Stimulated activated CD4-positive, alpha-beta T cell treated with anti-CD3 and anti-CD28 coated beads, Interleukin-15, amount 100 ng/mL, for 24 hours (primary cell): ENCODE results near the gene PSMB7.

Experiments
- DNase-seq: peaks from one replicate; pipeline ENCODE4 v3.0.0-alpha.2; 2020

Gene PSMB7

DNA sequence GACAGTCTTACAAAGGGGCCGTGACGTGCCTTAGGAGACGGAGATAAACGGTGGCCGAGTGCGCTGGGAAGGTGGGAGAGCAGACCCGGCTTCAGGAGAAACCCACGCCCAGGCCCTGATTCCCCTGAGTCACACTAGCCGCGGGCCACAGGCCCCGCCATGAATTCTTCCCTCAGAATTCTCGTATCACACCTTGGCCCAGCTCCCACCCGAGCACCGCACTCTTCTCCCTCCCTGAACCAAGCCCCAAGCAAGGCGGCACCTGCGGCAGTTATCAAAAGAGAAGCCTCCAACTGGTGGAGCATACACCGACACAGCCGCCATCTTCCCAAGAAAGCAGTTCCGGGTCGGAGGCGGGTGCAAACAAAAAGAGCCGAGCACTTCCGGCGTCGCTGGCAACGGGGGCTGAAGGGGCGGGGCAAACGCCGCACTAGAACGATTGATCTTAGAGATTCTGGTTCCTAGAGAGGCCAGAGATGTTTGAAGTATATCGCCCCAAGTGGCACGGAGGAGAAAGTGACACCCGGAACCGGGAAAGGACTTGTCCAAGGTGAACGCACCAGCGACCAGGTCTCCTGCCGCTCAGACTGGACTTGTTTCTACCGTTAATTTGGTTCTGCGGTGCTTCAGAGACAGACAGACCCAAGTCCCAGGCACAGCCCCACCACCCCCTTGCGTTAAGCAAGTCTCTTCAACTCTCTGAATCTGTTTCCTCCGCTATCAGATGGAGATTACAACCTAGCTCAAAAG is at the start of gene PSMB7:
Gene PSMB7 (minus strand): TSS at position 341 of the 750 bp plus-strand sequence. CDS start 17 bp downstream, at position 324.
- peak; percentile 98 for DNase-seq

DNA sequence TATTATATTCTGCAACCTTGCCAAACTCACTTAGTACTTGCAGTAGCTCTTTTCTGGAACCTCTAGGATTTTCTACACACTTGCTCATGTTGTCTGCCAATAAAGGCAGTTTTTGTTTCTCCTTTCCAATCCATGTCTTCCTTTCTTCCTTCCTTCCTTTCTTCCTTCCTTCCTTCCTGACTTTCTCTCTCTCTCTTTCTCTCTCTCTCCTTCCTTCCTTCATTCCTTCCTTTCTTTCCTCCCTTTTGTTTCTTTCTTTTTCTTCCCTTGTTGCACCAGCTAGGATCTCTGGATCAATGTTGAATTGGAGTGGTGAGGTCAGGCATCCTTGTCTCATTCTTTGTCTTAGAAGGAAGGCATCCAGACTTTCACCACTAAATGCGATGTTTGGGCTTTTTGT is 47.5 kb upstream of the PSMB7 start:
- no peak for DNase-seq

DNA sequence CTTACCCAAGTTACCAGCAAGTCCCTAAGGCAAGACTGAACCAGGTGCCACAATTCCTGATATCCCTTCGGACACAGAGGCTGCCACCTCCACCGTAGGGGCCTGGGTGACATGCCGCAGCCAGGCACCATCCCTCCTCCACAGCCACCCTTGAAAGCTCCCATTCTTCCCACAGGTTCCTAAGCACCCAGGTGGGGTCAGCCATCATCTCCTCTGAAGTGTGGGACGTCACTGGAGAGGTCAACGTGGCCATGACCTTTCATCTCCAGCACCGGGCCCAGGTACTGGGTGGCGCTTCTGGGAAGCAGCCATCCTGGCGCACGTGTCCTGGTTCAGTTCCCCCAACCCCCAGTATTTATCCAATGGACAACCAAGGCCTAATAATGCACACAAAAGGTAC is 43.2 kb upstream of the PSMB7 start:
- no peak for DNase-seq

DNA sequence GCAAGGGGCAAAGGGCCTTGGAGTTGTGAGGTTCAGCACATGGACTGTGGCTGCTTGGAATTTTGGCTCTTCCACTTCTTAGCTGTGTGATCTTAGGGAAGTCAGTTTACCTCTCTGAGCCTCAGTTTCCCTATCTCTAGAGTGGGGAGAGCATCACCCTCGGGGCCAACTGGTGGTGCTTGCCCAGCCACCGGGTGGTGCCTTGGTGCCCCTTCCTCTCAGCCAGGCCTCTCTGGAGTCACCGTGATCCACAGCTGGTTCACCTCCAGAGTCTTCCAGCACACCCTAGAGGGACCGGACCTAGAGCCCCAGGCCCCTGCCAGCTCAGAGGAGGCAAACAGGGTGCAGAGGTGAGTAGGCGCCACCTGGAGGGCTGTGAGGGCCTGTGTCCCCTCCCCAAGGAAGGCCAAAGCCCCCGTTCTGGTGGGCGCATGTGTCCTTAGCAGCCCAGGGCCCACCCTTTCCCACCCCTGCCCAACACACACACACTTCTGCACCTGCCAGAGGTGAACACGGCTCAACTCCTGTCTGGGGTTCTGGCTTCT is 42.7 kb upstream of the PSMB7 start:
- no peak for DNase-seq

DNA sequence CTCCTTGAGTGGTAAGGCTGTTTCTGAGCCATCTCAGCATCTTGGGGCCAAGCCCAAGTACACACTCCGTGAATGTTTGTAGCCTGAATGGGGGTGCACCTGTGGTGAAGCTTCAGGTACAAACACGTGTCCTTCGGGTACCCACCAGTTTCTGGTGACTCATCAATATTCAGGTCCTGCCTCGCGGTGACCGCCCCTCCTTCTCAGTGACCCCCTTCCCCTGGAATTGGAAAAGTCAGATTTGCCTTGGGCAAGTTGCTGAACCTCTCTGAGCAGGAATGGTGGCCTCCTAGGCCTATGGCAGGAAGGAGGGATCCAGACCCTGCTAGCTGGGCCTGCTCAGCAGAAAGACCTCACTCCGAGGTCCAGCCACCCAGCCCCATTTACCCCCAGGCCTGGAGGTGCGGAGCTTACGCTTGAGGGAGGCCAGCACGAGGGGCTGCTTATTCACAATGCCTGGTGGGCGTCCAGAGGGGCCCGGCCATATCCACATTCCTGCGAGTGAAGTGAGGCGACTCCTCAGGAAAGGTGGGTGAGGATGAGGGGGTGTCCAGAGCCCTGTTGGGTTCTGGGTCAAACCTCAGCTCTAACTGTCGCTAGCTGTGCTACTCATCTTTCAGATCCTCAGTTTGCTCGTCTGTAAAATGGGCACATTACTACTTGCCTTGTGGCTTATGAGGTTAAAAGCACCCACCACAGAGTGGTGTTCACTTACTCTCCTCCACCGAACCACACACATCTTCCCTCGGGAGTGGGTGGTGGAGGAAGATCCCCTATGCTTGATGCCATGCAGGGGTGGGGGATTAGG is 42.0 kb upstream of the PSMB7 start:
- no peak for DNase-seq

DNA sequence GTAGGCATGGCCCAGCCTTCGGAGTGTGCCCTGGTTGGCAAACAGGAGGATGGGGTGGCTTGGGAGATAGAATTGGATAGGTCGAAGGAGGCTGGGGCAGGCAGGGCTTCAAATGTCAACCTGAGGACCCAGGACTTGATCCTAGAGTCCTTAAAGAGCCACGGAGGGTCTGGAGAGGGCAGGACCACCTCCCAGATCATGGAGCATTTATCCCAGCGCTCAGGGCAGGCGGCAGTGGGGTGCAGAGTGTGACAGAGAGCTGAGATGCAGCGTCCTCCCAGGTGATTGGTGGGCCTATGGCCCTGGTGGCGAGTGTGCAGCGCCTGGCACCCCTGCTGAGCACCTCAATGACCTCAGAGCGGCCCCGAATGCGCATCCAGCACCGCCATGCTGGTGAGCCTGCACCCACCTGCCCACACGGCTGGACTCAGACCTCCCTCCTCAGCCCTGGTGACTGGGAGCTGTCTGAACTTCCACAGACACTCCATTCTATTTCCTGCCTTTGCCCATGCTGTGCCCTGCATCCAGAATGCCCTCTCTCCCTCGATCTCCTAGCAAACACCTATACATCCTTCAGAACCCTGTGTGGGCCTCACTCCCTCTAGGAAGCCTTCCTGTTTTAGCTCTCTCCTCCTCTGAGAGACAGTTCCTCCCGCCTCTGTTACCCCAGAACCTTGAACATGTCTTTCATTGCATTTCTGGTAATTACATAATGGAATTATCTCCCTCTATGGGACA is 41.3 kb upstream of the PSMB7 start:
- DNase-seq, result no peak

DNA sequence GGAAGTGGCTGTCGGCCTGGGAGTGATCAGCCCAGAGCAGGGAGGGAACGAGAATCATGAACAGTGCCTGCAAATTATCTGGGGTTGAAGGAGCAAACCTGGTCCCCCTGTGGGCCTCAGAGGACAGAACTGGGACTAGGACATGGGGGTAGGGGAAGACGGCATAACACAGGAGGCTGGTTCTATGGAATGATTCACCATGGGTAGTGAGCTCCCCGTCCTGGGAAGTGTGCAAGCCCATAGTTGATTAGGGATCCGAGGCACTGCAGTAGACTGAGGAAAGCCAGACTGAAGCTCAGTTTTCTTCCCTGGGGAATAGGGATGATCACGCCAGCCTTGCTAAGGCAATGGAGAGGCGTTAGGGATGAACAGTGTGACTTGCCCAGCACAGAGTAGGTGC is 40.6 kb upstream of the PSMB7 start:
- no peak for DNase-seq

DNA sequence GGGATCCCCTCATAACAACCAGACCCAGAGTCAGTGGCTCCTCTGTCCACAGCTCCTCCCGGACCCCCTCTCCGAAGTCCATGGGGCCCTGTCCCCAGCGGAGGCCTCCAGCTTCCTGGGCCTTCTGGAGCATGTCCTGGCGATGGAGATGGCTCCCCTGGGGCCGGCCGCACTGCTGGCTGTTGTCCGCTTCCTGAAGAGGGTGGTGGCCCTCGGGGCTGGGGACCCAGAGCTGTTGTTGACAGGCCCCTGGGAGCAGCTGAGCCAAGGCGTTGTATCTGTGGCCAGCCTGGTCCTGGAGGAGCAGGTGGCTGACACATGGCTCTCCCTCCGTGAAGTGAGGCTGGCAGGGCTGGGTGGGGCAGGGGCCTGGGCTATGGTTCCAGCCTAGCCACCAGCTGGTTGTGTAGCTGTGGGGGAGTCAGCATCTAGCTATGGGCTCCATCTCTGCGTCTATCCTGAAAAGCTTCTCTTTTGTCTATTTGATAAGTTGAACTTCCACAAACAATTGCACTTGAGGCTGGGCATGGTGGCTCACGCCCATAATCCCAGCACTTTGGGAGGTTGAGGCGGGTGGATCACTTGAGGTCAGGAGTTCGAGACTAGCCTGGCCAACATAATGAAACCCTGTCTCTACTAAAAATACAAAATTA is 39.7 kb upstream of the PSMB7 start:
- DNase-seq, result no peak

DNA sequence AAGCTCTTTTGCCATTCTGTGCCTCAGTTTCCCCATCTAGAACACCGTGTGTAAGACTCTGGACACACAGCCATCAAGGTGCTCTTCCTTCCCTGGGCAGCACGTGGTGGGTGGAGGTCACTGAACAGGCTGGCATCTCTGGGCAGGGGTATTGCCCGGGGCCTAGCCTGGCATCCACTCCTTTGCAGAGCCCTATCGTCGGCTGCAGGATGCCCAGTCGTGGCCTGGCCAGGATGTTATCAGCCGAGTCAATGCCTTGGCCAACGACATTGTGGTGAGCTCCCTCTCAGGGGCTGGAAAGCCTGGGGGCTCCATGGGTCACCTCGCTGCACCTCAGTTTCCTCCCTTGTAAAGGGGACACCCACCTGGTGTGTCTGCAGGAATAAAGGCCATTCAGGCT is 39.1 kb upstream of the PSMB7 start:
- DNase-seq, result no peak

DNA sequence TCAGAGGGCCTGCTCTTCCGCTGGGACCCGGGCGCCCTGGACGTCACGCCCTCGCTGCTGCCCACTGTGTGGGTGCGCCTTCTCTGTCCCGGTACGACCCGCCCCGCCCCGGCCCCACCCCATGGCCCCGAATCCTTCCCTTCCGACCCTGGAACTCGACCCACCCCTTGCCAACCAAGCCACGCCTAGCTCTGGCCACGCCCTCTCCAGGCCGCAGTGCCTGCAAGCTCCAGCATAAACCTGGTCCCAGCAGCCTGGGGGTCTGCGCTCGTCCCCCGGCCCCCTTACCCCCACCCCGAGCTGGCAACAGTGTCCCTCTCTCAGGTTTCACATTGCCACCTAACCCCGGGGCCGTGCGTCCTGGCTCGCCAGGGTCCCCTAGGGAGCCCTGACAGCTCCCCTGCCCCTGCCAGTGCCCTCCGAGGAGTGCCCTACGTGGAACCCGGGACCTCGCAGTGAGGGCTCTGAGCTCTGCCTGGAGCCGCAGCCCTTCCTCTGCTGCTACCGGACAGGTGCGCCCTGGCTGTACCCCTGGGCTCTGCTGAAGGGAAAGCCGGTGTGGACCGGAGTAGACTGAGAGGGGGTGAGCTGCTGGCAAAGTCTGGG is 38.4 kb upstream of the PSMB7 start:
- DNase-seq, result peak; percentile 27

DNA sequence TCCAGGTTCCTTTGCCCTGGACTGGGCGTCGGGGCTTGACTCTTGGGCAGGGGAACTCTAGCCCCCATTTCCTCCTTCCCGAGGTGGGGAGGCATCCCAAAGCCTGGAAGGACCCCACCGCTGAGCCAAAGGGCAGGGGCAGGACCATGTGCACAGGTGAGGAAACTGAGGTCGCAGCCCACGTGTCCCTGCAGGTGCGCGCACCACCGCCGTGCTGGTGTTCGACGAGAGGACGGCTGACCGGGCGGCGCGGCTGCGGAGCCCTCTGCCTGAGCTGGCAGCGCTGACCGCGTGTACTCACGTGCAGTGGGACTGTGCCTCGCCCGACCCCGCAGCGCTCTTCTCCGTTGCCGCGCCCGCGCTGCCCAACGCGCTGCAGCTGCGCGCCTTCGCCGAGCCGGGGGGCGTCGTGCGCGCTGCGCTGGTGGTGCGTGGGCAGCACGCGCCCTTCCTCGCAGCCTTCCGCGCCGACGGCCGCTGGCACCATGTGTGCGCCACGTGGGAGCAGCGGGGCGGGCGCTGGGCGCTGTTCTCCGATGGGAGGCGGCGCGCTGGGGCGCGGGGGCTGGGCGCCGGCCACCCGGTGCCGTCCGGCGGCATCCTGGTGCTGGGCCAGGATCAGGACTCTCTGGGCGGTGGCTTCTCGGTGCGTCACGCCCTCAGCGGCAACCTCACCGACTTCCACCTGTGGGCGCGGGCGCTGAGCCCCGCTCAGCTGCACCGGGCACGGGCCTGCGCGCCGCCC is 37.8 kb upstream of the PSMB7 start:
- no peak for DNase-seq

DNA sequence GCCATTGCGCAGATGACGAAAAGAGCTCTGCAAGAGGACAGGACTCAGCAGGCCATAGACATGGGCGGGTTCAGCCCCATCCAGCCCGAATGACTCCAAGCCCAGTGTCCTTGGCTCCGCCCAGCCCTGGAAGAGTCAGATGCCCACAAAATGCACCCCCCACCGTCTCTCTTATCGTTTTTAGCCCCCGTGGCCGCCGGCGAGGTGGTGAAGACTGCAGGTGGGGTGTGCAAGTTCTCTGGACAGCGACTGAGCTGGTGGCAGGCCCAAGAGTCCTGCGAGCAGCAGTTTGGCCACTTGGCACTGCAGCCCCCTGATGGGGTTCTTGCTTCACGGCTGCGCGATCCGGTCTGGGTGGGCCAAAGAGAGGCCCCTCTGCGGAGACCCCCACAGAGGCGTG is 37.1 kb upstream of the PSMB7 start:
- DNase-seq, result no peak

DNA sequence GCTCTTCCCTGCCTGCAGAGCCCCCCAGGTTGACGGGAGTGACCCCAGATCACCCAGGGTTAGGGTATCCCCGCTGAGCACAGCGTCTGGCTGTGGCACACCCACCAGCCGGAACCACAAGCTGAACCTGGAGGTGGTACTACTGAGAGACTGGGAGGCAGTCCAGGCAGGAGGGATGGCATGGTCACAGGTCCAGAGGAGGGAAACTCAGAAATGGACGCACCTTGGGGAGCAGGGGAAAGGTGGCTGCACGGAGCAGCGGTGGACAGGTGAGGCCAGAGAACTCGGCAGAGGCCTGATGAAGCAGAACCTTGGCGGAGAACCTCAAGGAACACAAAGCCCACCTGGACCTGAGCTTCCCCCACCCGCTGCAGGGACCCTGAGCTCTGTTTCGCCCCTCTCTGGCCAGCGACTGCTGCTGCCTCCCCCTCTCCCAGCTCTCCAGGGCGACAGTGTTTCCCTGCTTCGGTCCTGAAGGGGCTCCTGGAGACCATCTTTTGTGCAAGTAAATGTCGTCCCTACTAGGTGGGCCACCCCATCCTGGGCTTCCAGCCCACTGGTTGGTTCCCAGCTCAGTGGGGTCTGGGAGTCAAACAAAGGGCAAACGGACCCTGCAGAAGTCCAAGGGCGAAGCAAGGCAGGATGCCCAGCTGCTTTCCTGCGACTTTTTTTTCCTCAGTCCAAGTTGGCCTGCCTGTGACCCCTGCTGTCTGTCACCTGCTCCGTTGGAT is 35.9 kb upstream of the PSMB7 start:
- no peak for DNase-seq

DNA sequence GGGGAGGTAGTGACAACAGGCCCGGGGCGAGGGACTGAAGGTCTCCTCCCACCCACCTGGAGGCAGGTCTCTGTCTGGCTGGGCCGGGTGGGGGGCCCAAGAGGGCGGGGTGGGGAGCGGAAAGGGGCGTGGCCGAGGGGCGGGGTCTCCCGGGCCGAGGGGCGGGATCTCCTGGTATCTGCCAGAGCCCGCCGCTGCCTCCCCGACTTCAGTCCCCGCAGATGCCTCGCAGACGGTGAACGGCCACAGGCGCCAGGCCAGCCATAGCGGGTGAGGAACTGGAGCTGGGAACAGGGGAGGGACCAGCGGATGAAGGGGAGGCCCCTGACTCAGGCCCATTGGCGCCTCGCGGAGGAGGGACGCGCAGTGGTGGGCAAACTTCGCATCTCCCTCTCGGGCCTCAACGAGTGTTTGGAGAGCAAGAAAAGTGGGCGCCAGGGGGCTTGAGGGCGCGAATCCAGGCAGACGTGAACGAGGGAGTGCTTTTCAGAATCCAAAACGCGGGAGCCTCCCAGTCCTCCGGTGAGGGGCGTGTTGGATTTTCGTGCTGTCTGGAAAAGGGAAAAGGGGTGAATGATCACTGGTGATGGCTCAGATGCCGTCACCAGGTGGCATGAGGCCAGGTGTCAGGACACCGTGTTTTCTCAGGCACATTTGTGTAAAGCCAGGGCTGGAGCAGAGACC is 35.1 kb upstream of the PSMB7 start, which contains the start of gene ADGRD2:
Gene ADGRD2 (plus strand): TSS at position 211 of the 684 bp plus-strand sequence. CDS start 1,216 bp downstream, outside the sequence.
- peak; percentile 20 for DNase-seq

DNA sequence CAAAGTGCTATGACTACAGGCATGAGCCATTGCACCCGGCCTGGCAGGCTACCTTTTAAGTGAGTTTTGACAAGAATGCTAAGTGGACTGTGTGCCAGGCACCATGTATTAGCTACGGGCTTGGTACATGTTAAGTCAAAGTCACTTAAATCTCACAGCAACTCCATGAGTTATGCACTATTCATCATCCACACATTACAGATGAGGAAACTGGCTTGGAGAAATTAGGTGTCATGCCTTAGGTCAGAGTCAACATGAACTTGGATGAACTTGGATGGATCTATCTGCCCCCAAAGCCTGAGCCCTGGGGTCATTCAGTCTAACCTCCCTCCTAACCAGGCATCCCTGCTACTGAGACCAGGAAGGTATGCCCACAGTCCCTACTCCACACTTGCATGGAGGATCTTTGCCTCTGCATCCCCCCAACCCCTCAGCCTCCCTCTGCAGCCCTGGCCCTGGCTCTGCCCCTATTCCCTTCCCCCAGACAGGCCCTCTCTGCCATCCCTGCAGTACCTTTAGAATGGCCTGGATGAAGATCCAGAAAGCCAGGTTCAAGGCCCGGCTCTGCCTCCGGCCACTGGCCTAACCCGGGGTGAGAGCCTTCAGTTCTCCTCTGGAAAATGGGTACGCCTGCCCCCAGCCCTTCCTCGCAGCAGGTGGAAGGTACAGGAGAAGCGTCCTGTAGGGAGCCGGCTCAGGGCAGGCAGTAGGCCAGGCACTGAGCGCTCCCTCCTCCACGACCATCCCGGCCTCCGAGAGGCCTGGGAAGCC is 34.3 kb upstream of the PSMB7 start:
- no peak for DNase-seq

DNA sequence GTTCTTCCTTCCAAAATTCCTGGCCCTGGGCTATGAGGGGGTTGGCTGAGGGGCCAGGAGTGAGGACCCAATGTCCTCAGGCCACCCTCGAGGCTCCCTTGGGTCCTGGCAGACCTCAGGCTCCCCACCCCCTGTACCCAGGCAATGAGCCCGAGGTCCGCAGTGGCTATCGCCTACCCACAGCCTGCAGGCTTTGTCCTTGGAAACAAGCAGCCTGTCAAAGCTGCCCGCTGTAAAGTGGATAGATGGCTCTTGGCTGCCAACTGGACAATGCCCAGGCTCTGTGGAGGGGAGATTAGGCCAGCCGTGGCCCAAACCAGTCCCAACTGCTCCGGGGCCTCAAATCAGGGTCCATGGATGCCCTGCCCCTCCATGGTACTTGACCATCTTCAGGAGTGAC is 32.8 kb upstream of the PSMB7 start:
- no peak for DNase-seq

DNA sequence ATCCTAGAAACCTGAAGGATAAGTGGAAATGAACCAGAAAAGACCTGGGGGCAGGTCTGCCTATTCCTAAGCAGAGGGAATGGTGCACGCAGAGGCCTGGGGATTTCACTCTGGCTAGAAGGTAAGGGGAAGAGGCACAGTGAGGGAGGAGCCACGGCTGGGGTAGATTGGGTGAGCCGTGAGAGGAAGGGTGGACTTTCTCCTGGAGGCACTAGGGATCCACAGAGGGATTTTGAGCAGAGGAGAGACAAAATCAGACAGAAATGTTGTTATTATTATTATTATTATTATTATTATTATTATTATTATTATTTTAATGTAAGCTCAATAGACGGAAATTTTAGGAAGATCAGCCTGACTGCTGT is 32.0 kb upstream of the PSMB7 start:
- no peak for DNase-seq

DNA sequence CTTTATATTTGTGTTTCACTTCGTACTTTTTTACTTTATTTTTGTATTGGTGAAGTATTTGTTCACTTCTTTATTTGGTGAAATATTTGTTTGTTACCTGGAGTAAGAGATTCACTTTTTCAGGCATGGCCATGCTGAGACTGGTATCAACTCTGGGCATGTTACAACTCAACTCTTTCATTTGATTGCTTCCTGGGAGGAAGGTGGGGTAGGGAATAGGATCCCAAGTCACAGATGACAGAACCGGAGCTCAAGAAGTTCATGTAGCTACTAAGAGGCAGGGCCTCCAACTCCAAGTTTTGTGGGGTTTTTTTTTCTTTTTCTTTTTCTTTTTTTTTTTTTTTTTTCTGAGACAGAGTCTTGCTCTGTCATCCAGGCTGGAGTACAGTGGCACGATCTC is 28.9 kb upstream of the PSMB7 start:
- DNase-seq, result no peak

DNA sequence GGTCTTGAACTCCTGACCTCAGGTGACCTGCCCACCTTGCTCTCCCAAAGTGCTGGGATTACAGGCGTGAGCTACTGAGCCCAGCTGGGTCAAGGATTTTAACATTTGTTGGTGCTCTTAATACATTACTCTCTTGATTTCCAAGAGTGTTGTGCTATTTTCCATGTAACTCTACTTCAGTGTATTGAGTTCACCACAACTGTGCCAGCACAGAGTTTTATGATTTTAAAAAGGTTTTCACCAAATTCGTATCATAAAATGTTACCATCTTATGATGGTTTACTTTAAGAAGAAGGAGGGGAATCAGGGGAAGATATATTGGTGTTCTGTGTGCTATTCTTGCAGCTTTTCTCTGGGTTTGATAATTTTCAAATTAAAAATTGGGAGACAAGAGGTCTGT is 28.4 kb upstream of the PSMB7 start:
- no peak for DNase-seq
